Activated naive CD8-positive, alpha-beta T cell treated with anti-CD3 and anti-CD28 coated beads, Interleukin-2, amount 50 U/mL, for 24 hours (primary cell): ENCODE measurements around the gene PYM1.

Source experiments
- ATAC-seq: fragments of 150-1000 bp; cut with Tn5 transposase; one replicate; pipeline ENCODE4 v1.10.0; 2021
- DNase-seq: peaks from one replicate; pipeline ENCODE4 v3.0.0; 2021
- H3K27ac Mint-ChIP-seq: one replicate; pipeline ENCODE4 v1.8.0; 2021; ENCODE audit warnings: mild to moderate bottlenecking, mixed read lengths
- H3K27me3 Mint-ChIP-seq: one replicate; pipeline ENCODE4 v1.8.0; 2021; ENCODE audit warnings: mixed read lengths
- H3K36me3 Mint-ChIP-seq: one replicate; pipeline ENCODE4 v1.8.0; 2021; ENCODE audit warnings: low read depth, mixed read lengths
- H3K4me1 Mint-ChIP-seq: one replicate; pipeline ENCODE4 v1.8.0; 2021; ENCODE audit warnings: mixed read lengths
- H3K4me3 Mint-ChIP-seq: one replicate; pipeline ENCODE4 v1.8.0; 2021; ENCODE audit warnings: mild to moderate bottlenecking, moderate library complexity, mixed read lengths
- H3K9me3 Mint-ChIP-seq: one replicate; pipeline ENCODE4 v1.8.0; 2021; ENCODE audit warnings: mixed read lengths

The PYM1 gene

DNA sequence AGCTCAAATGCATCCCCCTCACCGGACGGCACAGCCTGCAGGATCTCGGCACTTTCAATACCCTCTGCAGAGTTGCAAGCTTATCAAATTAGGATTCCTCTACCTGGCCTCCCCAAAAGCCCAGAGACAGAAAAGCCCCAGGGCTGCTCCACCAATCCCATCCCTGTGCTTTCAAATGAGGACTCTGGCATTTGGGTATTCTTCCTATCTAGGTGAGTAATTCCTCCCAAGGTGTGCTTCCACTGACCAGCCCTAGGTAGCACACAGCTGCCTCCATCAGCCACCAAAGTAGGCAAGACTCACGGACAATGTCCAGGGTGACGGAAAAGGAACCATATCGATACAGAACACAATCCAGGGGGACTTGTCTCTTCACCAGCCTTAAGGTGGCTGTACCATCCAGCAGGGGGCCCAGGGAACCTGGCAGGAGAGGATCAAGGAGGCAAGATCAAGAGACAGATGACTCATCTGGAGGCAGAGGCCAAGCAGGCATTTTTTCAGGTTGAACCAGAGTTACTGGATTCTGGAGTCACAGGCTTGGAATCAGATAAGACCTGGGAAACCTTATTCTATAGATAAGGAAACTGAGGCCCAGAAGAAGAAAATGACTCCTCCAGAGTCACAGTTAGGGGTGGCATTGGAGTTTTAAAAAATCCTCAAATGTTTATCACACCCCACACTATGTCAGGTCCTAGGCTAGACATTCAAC, 28.3 kb upstream of the PYM1 start:
- DNase-seq (peak; percentile 57), ATAC-seq (peak; percentile 77)

DNA sequence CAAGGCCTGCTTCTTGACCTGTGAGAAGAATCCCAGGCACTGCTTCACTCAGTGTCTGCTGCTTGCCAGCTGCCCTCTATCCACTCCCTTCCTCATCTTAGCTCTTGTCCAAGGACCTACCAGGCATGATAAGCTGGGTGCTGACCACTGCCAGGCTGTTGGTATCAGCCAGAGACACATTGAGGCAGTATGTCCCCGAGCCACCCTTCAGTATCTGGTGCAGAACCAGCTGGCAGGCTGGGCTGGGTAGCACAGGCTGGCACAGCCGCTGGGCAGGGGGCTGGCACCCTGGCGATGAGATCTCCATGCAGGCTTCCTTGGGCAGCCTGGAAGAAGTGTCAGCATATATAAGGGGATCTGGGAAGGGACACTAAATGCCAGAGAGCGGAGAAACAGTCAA, 27.6 kb upstream of the PYM1 start:
- ATAC-seq (peak; percentile 3), DNase-seq (no peak)
- Mint-ChIP-seq H3K27ac (peak overlapping the region; percentile 10), H3K4me1 (peaks cover 9% of the 10 kb centered on the region), H3K36me3 (peaks cover 27% of the 10 kb centered on the region), H3K4me3 (no peak overlapping the region), H3K9me3 (no peaks in the 10 kb centered on the region), H3K27me3 (no peaks in the 10 kb centered on the region)

More for the DNA sequence above, 28.3 kb upstream of the PYM1 start:
- H3K4me1 Mint-ChIP-seq, result peaks cover 9% of the 10 kb centered on the region
- no peaks in the 10 kb centered on the region for H3K9me3 Mint-ChIP-seq
- peaks cover 27% of the 10 kb centered on the region for H3K36me3 Mint-ChIP-seq
- H3K4me3 Mint-ChIP-seq, result no peak overlapping the region
- peak overlapping the region; percentile 10 for H3K27ac Mint-ChIP-seq
- H3K27me3 Mint-ChIP-seq, result no peaks in the 10 kb centered on the region

DNA sequence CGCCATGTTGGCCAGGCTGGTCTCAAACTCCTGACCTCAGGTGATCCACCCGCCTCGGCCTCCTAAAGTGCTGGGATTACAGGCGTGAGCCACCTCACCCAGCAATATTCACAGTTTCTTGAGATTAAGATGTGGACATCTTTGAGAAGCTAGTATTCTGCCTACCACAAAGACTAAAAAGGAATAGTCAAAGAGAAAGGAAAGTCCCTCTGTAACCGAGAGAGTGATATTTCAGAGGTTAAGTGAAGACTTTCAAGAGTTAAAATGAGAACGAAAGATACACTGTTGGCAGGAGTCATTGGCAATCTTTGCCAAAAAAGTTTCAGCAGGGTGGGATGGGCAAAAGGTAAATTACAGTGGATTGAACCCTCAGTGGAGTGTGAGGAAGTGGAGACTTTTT, 18.9 kb upstream of the PYM1 start:
- Mint-ChIP-seq H3K4me3 (no peak overlapping the region), H3K27me3 (no peaks in the 10 kb centered on the region), H3K36me3 (peaks cover 66% of the 10 kb centered on the region), H3K27ac (peak overlapping the region; percentile 55), H3K4me1 (peaks cover 19% of the 10 kb centered on the region), H3K9me3 (no peaks in the 10 kb centered on the region)
- DNase-seq, result no peak
- peak; percentile 49 for ATAC-seq

DNA sequence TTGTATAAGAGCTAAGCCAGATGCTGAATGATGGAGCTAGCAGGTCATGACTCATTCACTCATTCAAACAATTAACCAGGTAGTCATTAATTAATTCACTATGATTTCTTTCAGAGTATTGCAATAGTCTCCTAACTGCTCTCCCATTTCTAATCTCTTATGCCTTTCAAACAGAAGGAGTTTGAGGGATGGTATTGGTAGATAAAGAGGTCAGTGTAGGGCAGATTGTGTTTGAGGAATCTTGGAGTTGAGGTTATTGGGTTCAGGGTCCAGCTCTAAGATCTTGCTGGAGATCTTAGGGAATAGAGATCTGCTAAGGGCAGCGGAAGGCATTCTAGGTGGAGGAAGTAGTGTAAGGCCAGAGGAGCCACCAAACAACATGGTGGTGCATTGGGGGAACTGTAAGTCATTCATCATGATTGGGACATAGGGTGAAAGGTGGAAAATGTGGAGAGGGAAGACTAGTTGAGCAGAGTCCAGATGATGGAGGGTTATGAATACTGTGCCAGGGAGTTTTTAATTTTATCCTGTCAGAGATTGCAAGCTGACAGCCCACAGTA, 15.0 kb upstream of the PYM1 start:
- peak overlapping the region; percentile 45 for H3K27ac Mint-ChIP-seq
- no peak overlapping the region for H3K4me3 Mint-ChIP-seq
- H3K4me1 Mint-ChIP-seq, result peaks cover 48% of the 10 kb centered on the region

DNA sequence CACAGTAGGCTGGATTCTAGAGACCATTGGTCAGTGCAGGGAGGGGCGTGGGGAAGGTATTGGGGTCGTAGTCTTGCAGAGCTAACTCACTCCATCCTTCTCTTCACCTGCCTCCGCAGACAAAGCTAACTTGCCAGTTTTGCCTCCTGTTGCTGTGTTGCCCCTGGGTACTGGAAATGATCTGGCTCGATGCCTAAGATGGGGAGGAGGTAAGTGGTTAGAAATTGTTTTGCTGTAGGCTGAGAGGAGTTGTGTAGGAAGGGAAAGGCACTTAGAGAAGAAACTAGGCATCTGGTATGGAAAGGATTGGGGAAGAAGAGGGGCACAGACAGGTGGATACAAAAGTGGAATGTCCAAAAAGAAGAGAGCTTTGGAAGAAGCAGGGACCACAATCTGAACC, 14.4 kb upstream of the PYM1 start:
- Mint-ChIP-seq H3K36me3 (peaks cover 75% of the 10 kb centered on the region), H3K27ac (peak overlapping the region; percentile 55), H3K4me1 (peaks cover 51% of the 10 kb centered on the region), H3K9me3 (no peaks in the 10 kb centered on the region), H3K4me3 (no peak overlapping the region), H3K27me3 (no peaks in the 10 kb centered on the region)
- DNase-seq (no peak), ATAC-seq (no peak)

More for the DNA sequence above, 15.0 kb upstream of the PYM1 start:
- Mint-ChIP-seq H3K36me3 (peaks cover 75% of the 10 kb centered on the region), H3K27me3 (no peaks in the 10 kb centered on the region), H3K9me3 (no peaks in the 10 kb centered on the region)
- no peak for DNase-seq
- ATAC-seq, result no peak

DNA sequence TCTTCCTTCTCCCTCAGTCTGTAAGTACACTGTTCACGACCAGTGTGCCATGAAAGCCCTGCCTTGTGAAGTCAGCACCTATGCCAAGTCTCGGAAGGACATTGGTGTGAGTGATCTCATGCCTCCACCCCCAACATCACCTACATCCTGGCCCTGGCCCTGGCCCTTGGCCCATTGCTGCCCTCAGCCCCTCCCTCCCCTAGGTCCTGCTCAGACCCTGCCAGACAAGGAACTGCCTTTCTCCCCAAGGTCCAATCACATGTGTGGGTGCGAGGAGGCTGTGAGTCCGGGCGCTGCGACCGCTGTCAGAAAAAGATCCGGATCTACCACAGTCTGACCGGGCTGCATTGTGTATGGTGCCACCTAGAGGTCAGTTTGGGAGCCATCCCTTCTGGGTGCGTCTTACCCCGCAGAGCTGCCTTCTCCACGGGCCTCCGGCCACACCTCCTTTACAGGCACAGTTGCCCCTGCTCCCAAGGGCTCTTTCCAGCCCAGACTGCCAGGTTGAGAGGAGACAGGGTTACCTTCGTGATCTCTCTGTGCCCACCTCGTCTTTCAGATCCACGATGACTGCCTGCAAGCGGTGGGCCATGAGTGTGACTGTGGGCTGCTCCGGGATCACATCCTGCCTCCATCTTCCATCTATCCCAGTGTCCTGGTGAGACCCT, 12.5 kb upstream of the PYM1 start:
- Mint-ChIP-seq H3K9me3 (no peaks in the 10 kb centered on the region), H3K4me3 (no peak overlapping the region), H3K4me1 (peaks cover 48% of the 10 kb centered on the region), H3K27ac (peak overlapping the region; percentile 49), H3K36me3 (peaks cover 68% of the 10 kb centered on the region), H3K27me3 (no peaks in the 10 kb centered on the region)
- peak; percentile 86 for ATAC-seq
- DNase-seq, result peak; percentile 82

DNA sequence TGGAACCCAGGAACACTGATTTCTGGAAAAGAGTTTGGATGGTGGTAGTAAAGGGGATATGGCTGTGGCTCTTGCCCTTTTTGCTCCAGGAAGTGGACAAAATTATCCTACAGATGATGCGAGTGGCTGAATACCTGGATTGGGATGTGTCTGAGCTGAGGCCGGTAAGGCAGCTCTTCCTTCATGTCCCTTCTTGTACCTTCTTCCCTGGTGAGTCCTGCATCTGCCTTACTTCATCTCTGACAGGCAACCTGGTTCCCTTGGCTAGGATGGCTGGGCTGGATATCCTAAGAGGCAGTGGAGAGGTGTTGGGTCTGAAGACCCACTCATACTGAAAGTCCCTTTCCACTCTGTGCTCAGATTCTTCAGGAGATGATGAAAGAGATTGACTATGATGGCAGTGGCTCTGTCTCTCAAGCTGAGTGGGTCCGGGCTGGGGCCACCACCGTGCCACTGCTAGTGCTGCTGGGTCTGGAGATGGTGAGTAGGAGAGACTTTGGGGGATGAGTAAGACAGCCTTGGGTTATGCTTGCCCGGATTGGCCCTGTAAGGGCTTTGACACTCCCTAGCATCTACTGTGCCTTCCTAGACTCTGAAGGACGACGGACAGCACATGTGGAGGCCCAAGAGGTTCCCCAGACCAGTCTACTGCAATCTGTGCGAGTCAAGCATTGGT, 11.3 kb upstream of the PYM1 start:
- Mint-ChIP-seq H3K27me3 (no peaks in the 10 kb centered on the region), H3K4me3 (no peak overlapping the region), H3K36me3 (peaks cover 60% of the 10 kb centered on the region), H3K9me3 (no peaks in the 10 kb centered on the region), H3K27ac (peak overlapping the region; percentile 74), H3K4me1 (peaks cover 60% of the 10 kb centered on the region)
- peak; percentile 55 for ATAC-seq
- peak; percentile 23 for DNase-seq

DNA sequence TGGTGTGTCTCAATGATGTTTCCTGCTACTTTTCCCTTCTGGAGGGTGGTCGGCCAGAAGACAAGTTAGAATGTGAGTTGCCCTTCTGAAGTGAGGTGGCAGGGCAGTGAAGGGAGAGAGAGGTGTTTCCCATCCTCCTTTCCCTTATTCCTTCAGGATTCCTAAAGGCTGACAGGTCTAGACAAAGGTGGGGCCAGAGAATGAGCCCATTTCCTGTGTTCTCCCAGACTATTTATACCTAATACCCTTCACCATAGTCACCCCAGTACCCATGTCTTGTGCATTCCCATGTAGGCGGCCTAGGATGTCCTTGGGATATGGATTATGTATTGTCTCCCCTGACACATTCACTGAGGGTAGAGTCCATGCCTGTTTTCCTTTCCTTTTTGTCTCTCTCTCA, 10.3 kb upstream of the PYM1 start:
- DNase-seq (no peak), ATAC-seq (no peak)
- no peak overlapping the region for H3K4me3 Mint-ChIP-seq
- peaks cover 70% of the 10 kb centered on the region for H3K4me1 Mint-ChIP-seq
- no peaks in the 10 kb centered on the region for H3K27me3 Mint-ChIP-seq
- peak overlapping the region; percentile 41 for H3K27ac Mint-ChIP-seq
- H3K36me3 Mint-ChIP-seq, result peaks cover 59% of the 10 kb centered on the region
- H3K9me3 Mint-ChIP-seq, result no peaks in the 10 kb centered on the region

DNA sequence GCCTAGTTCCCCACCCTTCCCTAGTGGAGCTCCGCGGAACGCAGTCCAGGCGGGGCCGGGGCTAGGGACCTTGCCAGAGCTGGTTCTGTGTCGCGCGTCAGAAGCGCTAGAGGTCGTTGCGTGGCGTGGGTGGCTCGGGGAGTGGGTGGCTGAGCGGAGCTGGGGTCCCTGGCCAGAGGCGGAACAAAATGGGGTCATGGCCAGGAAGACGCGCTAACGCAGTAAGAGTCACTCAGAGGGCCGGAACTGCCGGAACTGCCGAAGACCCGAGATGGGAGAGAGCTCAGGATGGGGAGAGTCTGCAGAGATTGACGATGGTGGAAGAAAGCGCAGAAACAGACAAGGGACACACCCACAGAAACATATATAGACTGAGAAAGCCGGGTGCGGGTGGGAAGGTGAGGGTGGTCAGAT, 8.1 kb upstream of the PYM1 start:
- Mint-ChIP-seq H3K27ac (peak overlapping the region; percentile 67), H3K36me3 (peaks cover 50% of the 10 kb centered on the region), H3K4me1 (peaks cover 78% of the 10 kb centered on the region), H3K4me3 (peak overlapping the region; percentile 93), H3K27me3 (no peaks in the 10 kb centered on the region), H3K9me3 (no peaks in the 10 kb centered on the region)
- peak; percentile 21 for ATAC-seq
- peak; percentile 41 for DNase-seq

DNA sequence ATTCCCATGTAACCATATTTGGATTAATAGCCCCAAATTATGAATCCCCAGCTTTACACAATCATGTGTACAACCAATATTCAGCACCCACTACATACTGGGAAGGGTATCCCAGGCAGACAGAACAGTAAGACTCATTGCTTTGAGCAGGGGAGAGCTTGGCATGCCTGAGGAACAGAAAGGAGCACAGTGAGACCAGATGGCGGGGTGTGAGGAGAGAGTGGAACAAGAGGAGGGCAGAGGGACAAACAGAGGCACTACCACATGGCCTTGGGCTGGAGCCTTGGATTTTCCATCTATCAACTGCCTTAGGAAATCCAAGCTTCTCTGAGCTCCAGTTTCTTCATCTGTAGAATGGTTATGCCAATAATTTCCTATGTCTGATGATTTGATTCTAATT, 7.1 kb upstream of the PYM1 start:
- Mint-ChIP-seq H3K4me1 (peaks cover 78% of the 10 kb centered on the region), H3K9me3 (no peaks in the 10 kb centered on the region), H3K36me3 (peaks cover 41% of the 10 kb centered on the region), H3K27ac (peak overlapping the region; percentile 67), H3K4me3 (peak overlapping the region; percentile 93), H3K27me3 (no peaks in the 10 kb centered on the region)
- DNase-seq (no peak), ATAC-seq (no peak)

DNA sequence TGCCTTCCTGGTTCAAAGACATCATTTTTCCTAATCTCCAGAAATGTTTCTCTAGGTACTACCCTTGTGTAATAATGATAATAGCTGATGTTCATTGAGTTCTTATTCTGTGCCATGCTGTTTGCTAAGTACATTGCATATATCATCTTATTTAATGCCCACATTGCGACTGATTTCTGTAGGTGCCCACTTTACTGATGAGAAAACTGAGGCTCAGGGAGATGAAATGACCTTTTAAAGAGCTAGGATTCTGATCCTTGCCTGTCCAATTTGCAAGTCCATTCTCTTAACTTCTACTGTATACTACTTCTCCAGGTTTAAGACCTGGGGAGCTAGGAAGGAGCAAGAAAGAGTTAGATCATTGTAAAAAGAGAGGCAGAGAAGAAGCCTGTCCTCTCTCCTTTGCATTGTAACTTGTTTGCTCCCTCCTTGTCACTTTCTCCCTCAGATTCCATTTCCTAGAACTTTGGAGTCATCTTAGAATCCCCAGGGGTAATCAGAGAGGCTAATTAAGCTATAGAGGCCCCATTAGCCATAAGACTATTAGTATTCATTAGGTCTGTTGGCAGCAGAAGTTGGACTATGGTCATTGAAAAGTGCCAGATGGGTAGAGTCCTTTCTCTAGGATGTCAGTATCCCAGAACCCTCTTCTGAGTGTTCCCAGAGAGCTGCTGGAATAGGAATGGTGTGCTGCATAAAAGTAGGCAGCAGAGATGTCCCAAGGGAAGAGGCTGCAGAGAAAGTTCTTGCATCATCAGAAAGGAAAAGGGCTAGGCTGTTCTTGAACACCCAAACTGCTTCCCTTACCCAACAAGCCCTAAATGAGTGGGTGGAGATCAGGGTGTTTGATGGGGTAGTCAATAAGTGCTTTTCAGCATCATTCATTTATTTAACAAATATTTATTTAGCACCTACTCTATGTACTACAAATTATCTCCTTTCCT, 6.4 kb upstream of the PYM1 start:
- peaks cover 39% of the 10 kb centered on the region for H3K36me3 Mint-ChIP-seq
- peak overlapping the region; percentile 73 for H3K27ac Mint-ChIP-seq

DNA sequence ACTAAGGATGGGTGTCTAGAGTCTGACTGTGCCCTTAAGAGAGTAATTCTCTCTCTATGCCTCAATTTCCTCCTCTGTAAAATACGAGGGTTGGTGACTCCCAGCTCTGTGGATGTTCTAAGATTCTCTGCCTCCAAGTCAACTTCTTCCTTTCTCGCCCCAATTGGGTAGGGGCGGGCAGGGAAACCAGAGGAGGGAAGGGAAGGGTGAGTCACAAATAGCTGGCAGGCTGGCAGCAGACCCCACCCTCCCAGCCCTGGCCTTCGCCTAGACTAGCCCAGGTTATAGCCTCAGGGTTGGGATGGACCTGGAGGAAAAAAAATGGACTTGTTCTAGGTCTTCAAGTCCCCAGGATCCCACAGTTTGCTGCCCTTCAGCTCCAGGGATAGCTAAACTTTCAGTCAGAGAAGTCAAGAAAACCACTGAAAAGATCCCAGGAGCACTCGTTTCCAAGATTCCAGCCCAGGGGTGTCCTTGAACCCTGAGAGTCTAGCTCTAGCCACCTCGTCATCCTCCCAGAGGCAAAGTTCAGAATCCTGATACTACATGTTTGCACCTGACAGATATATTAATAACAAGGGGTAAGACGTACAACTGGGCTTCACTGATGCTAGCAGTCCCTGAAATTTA, 5.6 kb upstream of the PYM1 start:
- Mint-ChIP-seq H3K4me1 (peaks cover 74% of the 10 kb centered on the region), H3K27ac (peak overlapping the region; percentile 89), H3K36me3 (peaks cover 35% of the 10 kb centered on the region), H3K9me3 (no peaks in the 10 kb centered on the region), H3K4me3 (peak overlapping the region; percentile 93), H3K27me3 (no peaks in the 10 kb centered on the region)
- DNase-seq (peak; percentile 14), ATAC-seq (no peak)

More for the DNA sequence above, 6.4 kb upstream of the PYM1 start:
- no peak for ATAC-seq
- peaks cover 78% of the 10 kb centered on the region for H3K4me1 Mint-ChIP-seq
- DNase-seq, result no peak
- peak overlapping the region; percentile 93 for H3K4me3 Mint-ChIP-seq
- no peaks in the 10 kb centered on the region for H3K27me3 Mint-ChIP-seq
- H3K9me3 Mint-ChIP-seq, result no peaks in the 10 kb centered on the region

DNA sequence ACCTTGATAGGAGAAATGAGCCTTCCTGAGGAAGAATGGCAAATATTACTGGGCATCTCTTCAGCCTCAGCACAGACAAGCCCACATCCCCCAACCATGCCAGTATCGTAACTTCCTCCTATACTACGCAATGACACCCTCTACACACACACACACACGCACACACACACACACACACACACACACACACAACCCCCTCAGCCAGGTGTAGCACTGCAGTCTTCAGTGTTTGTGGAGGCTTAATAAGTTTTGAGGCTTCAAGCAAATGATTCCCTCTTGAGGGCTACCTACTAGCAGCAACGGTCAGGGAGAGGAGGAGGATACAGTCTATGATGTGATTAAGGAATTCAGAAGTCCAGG, 4.8 kb upstream of the PYM1 start:
- Mint-ChIP-seq H3K9me3 (no peaks in the 10 kb centered on the region), H3K4me3 (peak overlapping the region; percentile 93), H3K27ac (peak overlapping the region; percentile 89), H3K4me1 (peaks cover 70% of the 10 kb centered on the region), H3K36me3 (peaks cover 32% of the 10 kb centered on the region), H3K27me3 (no peaks in the 10 kb centered on the region)
- DNase-seq (peak; percentile 39), ATAC-seq (no peak)
